ENCODE measurements around the gene KCTD5.
"Not testable (repeated sequence)": the region's sequence is repeated elsewhere in the genome, so short reads cannot be mapped to it uniquely, and the experiment has no call there.

DNA sequence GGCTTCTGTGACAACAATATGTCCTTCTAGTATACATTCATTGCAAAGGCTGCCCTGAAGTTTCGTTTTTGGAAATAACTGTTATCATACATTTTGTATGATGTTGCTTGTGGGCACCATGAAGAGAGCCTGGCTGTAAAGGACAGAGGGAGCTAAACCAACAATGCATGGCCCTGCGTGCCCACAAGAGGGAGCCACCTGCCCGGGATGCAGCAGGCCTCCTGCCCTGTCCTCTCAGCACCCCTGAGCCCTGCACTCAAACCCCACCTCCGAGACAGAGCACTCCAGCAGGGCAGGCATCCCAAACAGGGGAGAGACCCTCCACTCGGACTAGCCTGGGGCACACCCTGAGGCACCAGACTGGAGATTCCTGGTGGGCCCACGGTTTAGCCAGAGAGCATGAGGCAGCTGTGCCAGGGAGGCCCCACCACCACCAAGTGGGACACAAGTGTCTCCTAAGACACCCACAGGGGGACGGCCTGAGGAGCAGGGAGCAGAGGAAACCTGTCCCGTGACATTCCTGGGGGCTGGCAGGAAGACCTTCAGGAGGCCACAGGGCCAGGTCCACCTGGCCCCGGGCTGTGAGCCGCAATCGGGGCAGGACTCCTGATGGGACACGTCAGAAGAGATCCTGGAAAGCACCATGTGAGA is 43.1 kb upstream of the KCTD5 start:
- TF ChIP-seq, protein P1, sequence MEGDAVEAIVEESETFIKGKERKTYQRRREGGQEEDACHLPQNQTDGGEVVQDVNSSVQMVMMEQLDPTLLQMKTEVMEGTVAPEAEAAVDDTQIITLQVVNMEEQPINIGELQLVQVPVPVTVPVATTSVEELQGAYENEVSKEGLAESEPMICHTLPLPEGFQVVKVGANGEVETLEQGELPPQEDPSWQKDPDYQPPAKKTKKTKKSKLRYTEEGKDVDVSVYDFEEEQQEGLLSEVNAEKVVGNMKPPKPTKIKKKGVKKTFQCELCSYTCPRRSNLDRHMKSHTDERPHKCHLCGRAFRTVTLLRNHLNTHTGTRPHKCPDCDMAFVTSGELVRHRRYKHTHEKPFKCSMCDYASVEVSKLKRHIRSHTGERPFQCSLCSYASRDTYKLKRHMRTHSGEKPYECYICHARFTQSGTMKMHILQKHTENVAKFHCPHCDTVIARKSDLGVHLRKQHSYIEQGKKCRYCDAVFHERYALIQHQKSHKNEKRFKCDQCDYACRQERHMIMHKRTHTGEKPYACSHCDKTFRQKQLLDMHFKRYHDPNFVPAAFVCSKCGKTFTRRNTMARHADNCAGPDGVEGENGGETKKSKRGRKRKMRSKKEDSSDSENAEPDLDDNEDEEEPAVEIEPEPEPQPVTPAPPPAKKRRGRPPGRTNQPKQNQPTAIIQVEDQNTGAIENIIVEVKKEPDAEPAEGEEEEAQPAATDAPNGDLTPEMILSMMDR (IDR thresholded peaks at IDR 0.05), result peak in 1 of 4 experiments; percentile 16
- not testable (repeated sequence) for TF ChIP-seq POLR2A, EP300, POLR2AphosphoS5 (IDR thresholded peaks at IDR 0.05)

Data from gastroesophageal sphincter (tissue), 3 donors.